Transverse colon (tissue), 4 donors: Measurements from ENCODE around the gene GPHN. TPM values are rescaled to one million over a fixed set of nuclear protein-coding genes. Genes with fewer than 3 reads are reported as not detected.

Experiments
- DNase-seq: peaks from one replicate; pipeline ENCODE4 v3.0.0-alpha.2; 2019
- H3K27ac ChIP-seq, 4 donors: fragments of 200-600 bp; sonication (generic); 2 replicates each; pipeline ENCODE4 v1.5.1; 2016 to 2018; ENCODE audit warnings: inconsistent platforms in 4 of 4
- H3K27me3 ChIP-seq: fragments of 200-600 bp; sonication (generic); 2 replicates; pipeline ENCODE4 v1.5.1; 2017; ENCODE audit warnings: inconsistent platforms
- H3K36me3 ChIP-seq, 4 donors: fragments of 200-600 bp; sonication (generic); 2 replicates each; pipeline ENCODE4 v1.5.1; 2017 to 2019; ENCODE audit warnings: inconsistent platforms in 4 of 4
- H3K4me1 ChIP-seq, 4 donors: fragments of 200-600 bp; sonication (generic); 2 replicates each; pipeline ENCODE4 v1.5.1; 2017 to 2020; ENCODE audit warnings: inconsistent platforms in 4 of 4
- H3K4me3 ChIP-seq, 4 donors: fragments of 200-600 bp; sonication (generic); 1 replicate in 1 of 4; 2 replicates in 3 of 4; pipeline versions ENCODE4 v1.5.1 to v1.6.1; 2017 to 2019; ENCODE audit warnings: inconsistent platforms in 4 of 4
- H3K9me3 ChIP-seq, 2 donors: fragments of 200-600 bp; sonication (generic); 2 replicates each; pipeline ENCODE4 v1.5.1; 2017 to 2019; ENCODE audit warnings: inconsistent platforms in 2 of 2
- EP300 ChIP-seq: sonication (generic); formaldehyde crosslinking; IDR thresholded peaks from one replicate; pipeline ENCODE4 v1.6.1; 2017; ENCODE audit warnings: antibody characterized with exemption, low read depth
- POLR2A ChIP-seq: fragments of 450-650 bp; IDR thresholded peaks from one replicate; pipeline ENCODE4 v1.6.1; 2016; ENCODE audit warnings: antibody characterized with exemption, mild to moderate bottlenecking, moderate library complexity
- POLR2AphosphoS5 ChIP-seq, 3 donors: sonication (generic); formaldehyde crosslinking; IDR thresholded peaks; one replicate each; pipeline ENCODE4 v1.6.1; 2016; ENCODE audit warnings: antibody characterized with exemption in 3 of 3
- WGBS, 2 donors: methylation state at CpG; one replicate each; pipeline ENCODE4 v1.1.5; 2018; ENCODE audit warnings: low coverage in 1 of 2; 5-methylcytosine and 5-hydroxymethylcytosine counted together
- in situ Hi-C, 4 donors: fragments of 200-750 bp; cut with MboI; loops; one replicate each; pipeline versions ENCODE4 v1.15.0 to v1.15.1; 2017; ENCODE audit warnings: low sequenced_read_pairs in 3 of 4, low pct_ligation_motif_present in 1 of 4, low pct_unique_long_range_greater_than_20kb in 1 of 4
- intact Hi-C: fragments of 100-400 bp; cut with DNase I; formaldehyde crosslinking; loops from one replicate; pipeline ENCODE4 v1.15.1; 2023; ENCODE audit warnings: low total_unique reads
- total RNA-seq, 4 donors: library from RNA; depleted of rRNA; stranded (reverse); fragments of >200 nt; gene quantifications; one replicate each; pipeline ENCODE4 v1.1.0, GENCODE V29; 2016
- TF ChIP-seq, protein P1 (sequence below), 5 experiments: fragments of 200-600 bp in 3 of 5; fragments of 450-650 bp in 2 of 5; sonication (generic) in 3 of 5; IDR thresholded peaks; 1 replicate in 2 of 5; 2 replicates in 3 of 5; pipeline ENCODE4 v1.5.1; 2016 to 2017; ENCODE audit warnings: antibody characterized with exemption in 5 of 5, inconsistent platforms in 3 of 5, mild to moderate bottlenecking in 2 of 5, moderate library complexity in 1 of 5

GPHN gene
- total RNA-seq, 4 donors from 2014 or later, result 8.6 to 59.7 (median 23.6) TPM

- in situ Hi-C loops, result loop anchor here in 1 of 4 donors (25.0 kb wide), 1 partner anchor 635 kb away; no protein-coding TSS in a partner anchor
- intact Hi-C loops, result no loop called here
- Histone ChIP-seq H3K9me3 (no peaks in the 10 kb centered on the region), H3K27me3 (no peaks in the 10 kb centered on the region), H3K4me1 (no peaks in the 10 kb centered on the region), H3K36me3 (no peaks in the 10 kb centered on the region), H3K27ac (no peak overlapping the region), H3K4me3 (no peak overlapping the region)
- no peak for TF ChIP-seq POLR2AphosphoS5 (IDR thresholded peaks at IDR 0.05)
- TF ChIP-seq, protein P1, sequence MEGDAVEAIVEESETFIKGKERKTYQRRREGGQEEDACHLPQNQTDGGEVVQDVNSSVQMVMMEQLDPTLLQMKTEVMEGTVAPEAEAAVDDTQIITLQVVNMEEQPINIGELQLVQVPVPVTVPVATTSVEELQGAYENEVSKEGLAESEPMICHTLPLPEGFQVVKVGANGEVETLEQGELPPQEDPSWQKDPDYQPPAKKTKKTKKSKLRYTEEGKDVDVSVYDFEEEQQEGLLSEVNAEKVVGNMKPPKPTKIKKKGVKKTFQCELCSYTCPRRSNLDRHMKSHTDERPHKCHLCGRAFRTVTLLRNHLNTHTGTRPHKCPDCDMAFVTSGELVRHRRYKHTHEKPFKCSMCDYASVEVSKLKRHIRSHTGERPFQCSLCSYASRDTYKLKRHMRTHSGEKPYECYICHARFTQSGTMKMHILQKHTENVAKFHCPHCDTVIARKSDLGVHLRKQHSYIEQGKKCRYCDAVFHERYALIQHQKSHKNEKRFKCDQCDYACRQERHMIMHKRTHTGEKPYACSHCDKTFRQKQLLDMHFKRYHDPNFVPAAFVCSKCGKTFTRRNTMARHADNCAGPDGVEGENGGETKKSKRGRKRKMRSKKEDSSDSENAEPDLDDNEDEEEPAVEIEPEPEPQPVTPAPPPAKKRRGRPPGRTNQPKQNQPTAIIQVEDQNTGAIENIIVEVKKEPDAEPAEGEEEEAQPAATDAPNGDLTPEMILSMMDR (IDR thresholded peaks at IDR 0.05), result no peak
- TF ChIP-seq EP300, result no peak
- TF ChIP-seq POLR2A, result no peak
- no peak for DNase-seq
These were observed 30.4 kb upstream of the GPHN start for GRCh38 chr14:66477567-66477966.

GRCh38 chr14:66482873-66483272 lies 25.1 kb upstream of the GPHN start:
- Histone ChIP-seq H3K27me3 (no peaks in the 10 kb centered on the region), H3K36me3 (no peaks in the 10 kb centered on the region), H3K4me1 (no peaks in the 10 kb centered on the region), H3K4me3 (no peak overlapping the region), H3K27ac (no peak overlapping the region), H3K9me3 (no peaks in the 10 kb centered on the region)
- in situ Hi-C loops, result loop anchor here in 1 of 4 donors (25.0 kb wide), 1 partner anchor 629 kb away; no protein-coding TSS in a partner anchor
- intact Hi-C loops, result no loop called here
- 71 to 77% methylated on average over 2 of the region's 2 CpGs for WGBS, 2 donors
- DNase-seq, result no peak
- TF ChIP-seq, protein P1 (IDR thresholded peaks at IDR 0.05), result no peak
- TF ChIP-seq EP300 (no peak), POLR2AphosphoS5 (IDR thresholded peaks at IDR 0.05) (no peak), POLR2A (no peak)

DNA sequence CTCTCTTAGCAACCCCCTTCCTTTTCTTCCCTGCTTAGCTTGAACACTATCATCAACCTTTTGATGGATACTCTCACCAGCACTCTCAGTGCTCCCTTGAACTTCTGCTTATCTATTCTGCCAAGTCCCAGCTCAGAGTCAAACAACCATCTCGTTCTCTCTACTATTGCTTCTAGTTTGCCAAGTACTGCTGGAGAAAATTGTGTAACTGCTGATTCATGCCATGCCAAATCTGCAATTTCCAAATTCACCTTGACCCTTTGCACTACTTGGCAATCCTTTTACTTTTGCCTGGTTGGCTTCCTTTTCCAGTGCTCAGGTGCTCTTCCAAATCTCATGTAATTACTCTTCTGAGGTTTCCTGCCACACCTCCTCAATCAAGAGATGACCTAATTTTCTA lies 24.6 kb upstream of the GPHN start:
- no peak overlapping the region for H3K27ac ChIP-seq
- H3K4me1 ChIP-seq, result no peaks in the 10 kb centered on the region
- no peaks in the 10 kb centered on the region for H3K27me3 ChIP-seq
- no peak overlapping the region for H3K4me3 ChIP-seq
- DNase-seq, result no peak
- TF ChIP-seq POLR2AphosphoS5 (IDR thresholded peaks at IDR 0.05) (no peak), EP300 (no peak), POLR2A (no peak)
- TF ChIP-seq, protein P1 (IDR thresholded peaks at IDR 0.05), result no peak
- no peaks in the 10 kb centered on the region for H3K36me3 ChIP-seq
- in situ Hi-C loops, result loop anchor here in 1 of 4 donors (25.0 kb wide), 1 partner anchor 629 kb away; no protein-coding TSS in a partner anchor
- intact Hi-C loops, result no loop called here
- 40 to 50% methylated on average over 1 of the region's 1 CpG for WGBS, 2 donors
- H3K9me3 ChIP-seq, result no peaks in the 10 kb centered on the region

- TF ChIP-seq, protein P1 (IDR thresholded peaks at IDR 0.05), result no peak
- TF ChIP-seq EP300, result no peak
- TF ChIP-seq POLR2AphosphoS5 (IDR thresholded peaks at IDR 0.05), result no peak
- no peak for TF ChIP-seq POLR2A
- WGBS, 2 donors, result 66 to 76% methylated on average over 3 of the region's 3 CpGs
- no peaks in the 10 kb centered on the region for H3K9me3 ChIP-seq
- in situ Hi-C loops (loop anchor here in 1 of 4 donors (25.0 kb wide), 1 partner anchor 627 kb away; no protein-coding TSS in a partner anchor), intact Hi-C loops (no loop called here)
- no peak for DNase-seq
- H3K4me1 ChIP-seq, result no peaks in the 10 kb centered on the region
- H3K27ac ChIP-seq, result no peak overlapping the region
- no peak overlapping the region for H3K4me3 ChIP-seq
- H3K36me3 ChIP-seq, result no peaks in the 10 kb centered on the region
- no peaks in the 10 kb centered on the region for H3K27me3 ChIP-seq
These were observed 22.9 kb upstream of the GPHN start for GRCh38 chr14:66485029-66485428.
